ENCODE data around the gene OR4F3.
"Not testable (repeated sequence)": the region's sequence is repeated elsewhere in the genome, so short reads cannot be mapped to it uniquely, and the experiment has no call there.

OR4F3 gene

GRCh38 chr5:181366968-181367367 lies at the start of gene OR4F3:
TSS of gene OR4F3 (plus strand) at chr5:181367268.
- not testable (repeated sequence) for H3K9me3 ChIP-seq (ENCODE audit: control insufficient read depth, insufficient read depth, low read depth, low read length); H3K4me1 ChIP-seq (ENCODE audit: control insufficient read depth, insufficient read depth, low read length); H3K9ac ChIP-seq (ENCODE audit: low read length); H3K4me3 ChIP-seq (ENCODE audit: low read depth, low read length); H3K27ac ChIP-seq (ENCODE audit: low read depth, low read length); H3K36me3 ChIP-seq (ENCODE audit: control insufficient read depth, insufficient read depth, low read length); H3K27me3 ChIP-seq (ENCODE audit: control insufficient read depth, insufficient read depth, low read length)

All from HUES6 (cell line).